Measurements from ENCODE around the gene PEX12.

PEX12 gene

DNA sequence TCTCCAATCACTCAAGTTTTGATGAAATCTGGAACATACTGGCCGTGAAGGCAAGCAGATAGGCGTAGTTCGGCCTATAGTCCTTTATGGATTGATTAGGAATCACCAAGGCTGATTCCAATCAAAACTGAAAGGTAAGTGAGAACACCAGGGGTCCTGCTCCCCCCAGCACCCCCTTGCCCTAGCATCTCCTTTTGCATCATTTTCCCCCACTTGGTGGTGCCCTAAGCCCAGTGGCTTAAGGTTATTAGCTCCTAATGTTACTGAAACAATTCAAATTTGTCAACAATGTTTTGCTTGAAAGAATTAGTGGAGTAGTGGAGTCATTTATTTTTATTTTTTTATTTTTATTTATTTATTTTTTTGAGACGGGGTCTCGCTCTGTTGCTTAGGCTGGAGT lies 22.7 kb downstream of the PEX12 start:
- Histone ChIP-seq H3K9me3 (ENCODE audit: control insufficient read depth, insufficient read depth, low read length) (no peaks in the 10 kb centered on the region), H3K27me3 (ENCODE audit: control insufficient read depth, insufficient read depth, low read length) (no peaks in the 10 kb centered on the region), H3K4me1 (ENCODE audit: control insufficient read depth, insufficient read depth, low read length) (no peaks in the 10 kb centered on the region), H3K4me3 (ENCODE audit: low read length) (no peak overlapping the region), H3K36me3 (ENCODE audit: control insufficient read depth, insufficient read depth, low read length) (no peaks in the 10 kb centered on the region), H3K27ac (ENCODE audit: low read length) (no peak overlapping the region)
- no peak for DNase-seq (ENCODE audit: low read depth, low spot score)
- no CpG with 5 or more reads among the region's 5 CpGs for WGBS (ENCODE audit: insufficient coverage, insufficient read length)

DNA sequence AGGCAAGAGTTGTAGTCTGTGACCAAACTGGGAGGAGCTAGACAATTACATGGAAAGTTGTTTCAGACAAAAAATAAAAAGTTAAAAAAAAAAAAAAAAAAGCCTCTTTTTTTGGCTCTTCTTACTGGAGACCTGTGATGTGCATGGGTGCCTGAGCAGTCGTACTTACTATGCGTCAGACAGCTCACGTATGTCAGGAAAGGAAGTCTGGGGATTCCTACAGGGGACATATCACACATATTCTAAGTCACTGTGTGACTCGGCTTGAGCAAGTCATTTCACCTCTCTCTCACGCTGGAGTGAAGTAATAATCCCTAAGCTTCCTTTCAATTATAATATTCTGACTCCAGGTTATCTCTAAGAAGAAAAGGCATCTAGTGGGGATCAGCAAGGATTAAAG lies 23.7 kb downstream of the PEX12 start:
- no CpG with 5 or more reads among the region's 5 CpGs for WGBS (ENCODE audit: insufficient coverage, insufficient read length)
- no peak overlapping the region for H3K27ac ChIP-seq (ENCODE audit: low read length)
- no peaks in the 10 kb centered on the region for H3K4me1 ChIP-seq (ENCODE audit: control insufficient read depth, insufficient read depth, low read length)
- H3K36me3 ChIP-seq (ENCODE audit: control insufficient read depth, insufficient read depth, low read length), result no peaks in the 10 kb centered on the region
- H3K4me3 ChIP-seq (ENCODE audit: low read length), result no peak overlapping the region
- H3K27me3 ChIP-seq (ENCODE audit: control insufficient read depth, insufficient read depth, low read length), result no peaks in the 10 kb centered on the region
- no peaks in the 10 kb centered on the region for H3K9me3 ChIP-seq (ENCODE audit: control insufficient read depth, insufficient read depth, low read length)
- no peak for DNase-seq (ENCODE audit: low read depth, low spot score)

DNA sequence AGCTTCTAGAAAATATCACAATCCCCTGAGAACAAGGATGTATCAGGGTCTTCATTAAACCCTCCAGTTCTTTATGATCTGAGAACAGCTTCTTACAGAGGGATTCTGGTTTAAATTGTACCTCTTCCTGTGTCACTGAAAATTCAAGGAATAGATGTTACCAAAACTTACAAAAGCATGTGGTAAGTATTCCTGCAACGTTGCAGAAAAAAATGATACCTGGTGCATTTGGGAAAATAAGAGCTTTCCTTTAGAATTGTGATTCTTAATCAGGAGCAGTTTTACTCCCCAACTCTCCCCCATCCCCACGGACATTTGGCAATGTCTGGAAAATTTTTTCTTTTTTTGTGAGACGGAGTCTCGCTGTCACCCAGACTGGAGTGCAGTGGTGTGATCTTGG lies 25.1 kb downstream of the PEX12 start:
- DNase-seq (ENCODE audit: low read depth, low spot score), result no peak
- WGBS (ENCODE audit: insufficient coverage, insufficient read length), result no CpG with 5 or more reads among the region's 4 CpGs

DNA sequence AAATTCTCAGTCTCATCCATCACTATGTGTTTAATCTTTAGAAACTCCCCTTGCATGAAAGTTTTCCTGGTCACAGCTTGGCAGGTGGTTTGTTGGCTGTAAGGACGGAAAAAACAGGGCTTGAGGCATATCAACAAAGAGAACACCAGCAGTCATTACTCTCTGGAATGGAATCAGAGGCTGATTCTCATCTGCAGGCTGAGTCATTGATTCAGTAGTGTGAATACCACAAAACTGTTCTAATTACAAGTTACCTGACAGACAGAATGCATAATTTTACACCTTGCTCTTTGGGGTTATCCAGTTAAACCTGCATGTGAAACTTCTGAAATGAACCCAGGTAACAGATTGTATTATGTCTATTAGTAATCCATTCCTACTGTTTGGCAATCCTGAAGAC lies 29.4 kb downstream of the PEX12 start:
- Histone ChIP-seq H3K4me3 (ENCODE audit: low read length) (no peak overlapping the region), H3K27ac (ENCODE audit: low read length) (no peak overlapping the region), H3K9me3 (ENCODE audit: control insufficient read depth, insufficient read depth, low read length) (no peaks in the 10 kb centered on the region), H3K4me1 (ENCODE audit: control insufficient read depth, insufficient read depth, low read length) (no peaks in the 10 kb centered on the region), H3K27me3 (ENCODE audit: control insufficient read depth, insufficient read depth, low read length) (no peaks in the 10 kb centered on the region), H3K36me3 (ENCODE audit: control insufficient read depth, insufficient read depth, low read length) (no peaks in the 10 kb centered on the region)
- no peak for DNase-seq (ENCODE audit: low read depth, low spot score)
- WGBS (ENCODE audit: insufficient coverage, insufficient read length), result no CpG with 5 or more reads among the region's 1 CpG

More for the DNA sequence above, 25.1 kb downstream of the PEX12 start:
- no peak overlapping the region for H3K27ac ChIP-seq (ENCODE audit: low read length)
- H3K27me3 ChIP-seq (ENCODE audit: control insufficient read depth, insufficient read depth, low read length), result no peaks in the 10 kb centered on the region
- H3K9me3 ChIP-seq (ENCODE audit: control insufficient read depth, insufficient read depth, low read length), result no peaks in the 10 kb centered on the region
- H3K4me3 ChIP-seq (ENCODE audit: low read length), result no peak overlapping the region
- no peaks in the 10 kb centered on the region for H3K4me1 ChIP-seq (ENCODE audit: control insufficient read depth, insufficient read depth, low read length)
- H3K36me3 ChIP-seq (ENCODE audit: control insufficient read depth, insufficient read depth, low read length), result no peaks in the 10 kb centered on the region

DNA sequence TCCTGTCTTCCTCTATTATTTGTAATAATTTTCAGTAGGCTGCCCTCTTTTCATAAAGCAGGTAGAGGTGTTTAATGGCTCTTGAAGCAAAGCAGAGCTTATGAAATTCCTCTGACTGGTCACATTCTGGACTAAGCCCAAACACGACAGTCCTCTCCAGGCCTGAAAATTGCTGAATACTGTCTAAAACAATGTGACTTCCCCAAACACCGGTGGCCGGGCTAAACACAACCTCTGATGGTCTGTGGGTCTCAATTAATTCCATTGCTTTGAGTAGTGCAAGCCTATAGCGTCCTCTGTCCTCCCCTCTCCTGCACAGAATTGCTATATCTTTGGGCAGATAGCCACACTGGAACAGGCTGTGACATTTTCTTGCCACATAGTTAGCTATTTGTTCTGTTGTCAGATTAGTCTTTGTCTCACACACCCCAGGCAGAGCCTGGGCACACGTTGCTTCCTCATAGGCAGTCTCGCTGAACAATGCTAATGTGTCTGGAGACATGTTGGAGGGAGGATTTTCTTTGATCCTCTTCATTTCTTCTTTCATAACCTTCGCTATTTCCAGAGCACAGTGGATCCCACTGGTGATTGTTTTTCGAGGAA lies 30.1 kb downstream of the PEX12 start:
- no peak for DNase-seq (ENCODE audit: low read depth, low spot score)
- WGBS (ENCODE audit: insufficient coverage, insufficient read length), result no CpG with 5 or more reads among the region's 8 CpGs

DNA sequence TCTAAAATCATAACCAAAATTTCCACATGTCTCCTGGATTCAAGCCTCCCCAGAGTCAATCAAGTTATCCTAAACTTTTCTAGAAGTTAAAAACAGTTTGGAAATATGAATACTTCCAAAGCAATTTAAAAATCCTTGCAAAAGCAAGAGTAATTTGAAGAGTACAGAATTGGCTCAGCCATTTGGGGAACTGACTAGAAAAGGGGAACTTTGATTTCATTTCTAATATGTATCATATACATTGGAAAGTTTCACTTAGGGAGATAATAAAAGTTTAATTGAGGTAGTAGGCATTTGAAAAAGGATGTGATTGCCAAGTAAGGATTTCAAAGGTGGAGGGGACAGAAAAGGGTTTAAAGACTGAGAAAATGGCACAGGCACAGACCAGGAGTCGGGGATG lies 31.9 kb downstream of the PEX12 start:
- DNase-seq (ENCODE audit: low read depth, low spot score), result no peak
- Histone ChIP-seq H3K4me1 (ENCODE audit: control insufficient read depth, insufficient read depth, low read length) (no peaks in the 10 kb centered on the region), H3K27ac (ENCODE audit: low read length) (no peak overlapping the region), H3K27me3 (ENCODE audit: control insufficient read depth, insufficient read depth, low read length) (no peaks in the 10 kb centered on the region), H3K4me3 (ENCODE audit: low read length) (no peak overlapping the region), H3K9me3 (ENCODE audit: control insufficient read depth, insufficient read depth, low read length) (no peaks in the 10 kb centered on the region), H3K36me3 (ENCODE audit: control insufficient read depth, insufficient read depth, low read length) (no peaks in the 10 kb centered on the region)
- WGBS (ENCODE audit: insufficient coverage, insufficient read length), result no CpG with 5 or more reads among the region's 1 CpG

More for the DNA sequence above, 30.1 kb downstream of the PEX12 start:
- H3K27me3 ChIP-seq (ENCODE audit: control insufficient read depth, insufficient read depth, low read length), result no peaks in the 10 kb centered on the region
- no peak overlapping the region for H3K4me3 ChIP-seq (ENCODE audit: low read length)
- H3K4me1 ChIP-seq (ENCODE audit: control insufficient read depth, insufficient read depth, low read length), result no peaks in the 10 kb centered on the region
- H3K9me3 ChIP-seq (ENCODE audit: control insufficient read depth, insufficient read depth, low read length), result no peaks in the 10 kb centered on the region
- no peaks in the 10 kb centered on the region for H3K36me3 ChIP-seq (ENCODE audit: control insufficient read depth, insufficient read depth, low read length)
- no peak overlapping the region for H3K27ac ChIP-seq (ENCODE audit: low read length)

DNA sequence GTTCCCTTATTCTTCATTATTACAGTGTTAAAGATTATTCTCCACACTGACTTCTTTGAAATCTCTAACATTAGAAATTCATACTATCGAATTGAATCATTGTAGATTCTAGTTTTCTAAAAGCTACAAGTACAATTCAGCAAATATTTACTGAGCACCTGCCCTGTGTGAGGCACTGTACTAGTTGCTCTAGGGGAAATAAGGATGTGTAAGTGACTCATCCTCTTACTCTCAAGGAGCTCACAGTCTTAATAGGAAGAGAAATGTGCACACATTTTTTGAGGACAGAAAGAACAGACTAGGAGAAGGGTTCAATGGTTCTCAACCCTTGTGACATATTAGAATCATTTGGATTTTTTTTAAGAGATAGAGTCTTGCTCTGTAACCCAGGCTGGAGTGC lies 33.2 kb downstream of the PEX12 start:
- no CpG with 5 or more reads among the region's 1 CpG for WGBS (ENCODE audit: insufficient coverage, insufficient read length)
- Histone ChIP-seq H3K4me1 (ENCODE audit: control insufficient read depth, insufficient read depth, low read length) (no peaks in the 10 kb centered on the region), H3K9me3 (ENCODE audit: control insufficient read depth, insufficient read depth, low read length) (no peaks in the 10 kb centered on the region), H3K4me3 (ENCODE audit: low read length) (no peak overlapping the region), H3K27me3 (ENCODE audit: control insufficient read depth, insufficient read depth, low read length) (no peaks in the 10 kb centered on the region), H3K27ac (ENCODE audit: low read length) (no peak overlapping the region), H3K36me3 (ENCODE audit: control insufficient read depth, insufficient read depth, low read length) (no peaks in the 10 kb centered on the region)
- DNase-seq (ENCODE audit: low read depth, low spot score), result no peak

DNA sequence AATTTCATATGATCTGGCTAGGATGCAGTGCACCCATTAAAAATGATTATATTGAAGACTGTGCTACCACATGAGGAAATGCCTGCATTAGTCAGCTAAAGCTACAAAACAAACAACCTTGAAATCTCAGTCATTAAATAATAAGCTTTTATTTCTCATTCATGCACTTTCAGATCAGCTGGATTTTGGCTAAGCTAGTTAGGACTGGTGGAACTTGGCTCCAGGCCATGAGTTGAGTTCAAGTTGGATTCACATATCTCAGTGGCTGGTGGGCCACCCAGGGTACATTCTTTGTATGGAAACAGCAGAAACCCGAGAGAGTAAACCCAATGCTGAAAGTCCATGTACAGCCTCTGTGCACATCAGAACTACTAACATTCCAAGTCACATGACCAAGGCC lies 34.5 kb downstream of the PEX12 start:
- H3K4me3 ChIP-seq (ENCODE audit: low read length), result no peak overlapping the region
- H3K27ac ChIP-seq (ENCODE audit: low read length), result no peak overlapping the region
- no peaks in the 10 kb centered on the region for H3K27me3 ChIP-seq (ENCODE audit: control insufficient read depth, insufficient read depth, low read length)
- DNase-seq (ENCODE audit: low read depth, low spot score), result no peak
- no peaks in the 10 kb centered on the region for H3K4me1 ChIP-seq (ENCODE audit: control insufficient read depth, insufficient read depth, low read length)
- H3K36me3 ChIP-seq (ENCODE audit: control insufficient read depth, insufficient read depth, low read length), result no peaks in the 10 kb centered on the region
- H3K9me3 ChIP-seq (ENCODE audit: control insufficient read depth, insufficient read depth, low read length), result no peaks in the 10 kb centered on the region
- no CpG with 5 or more reads among the region's 1 CpG for WGBS (ENCODE audit: insufficient coverage, insufficient read length)

DNA sequence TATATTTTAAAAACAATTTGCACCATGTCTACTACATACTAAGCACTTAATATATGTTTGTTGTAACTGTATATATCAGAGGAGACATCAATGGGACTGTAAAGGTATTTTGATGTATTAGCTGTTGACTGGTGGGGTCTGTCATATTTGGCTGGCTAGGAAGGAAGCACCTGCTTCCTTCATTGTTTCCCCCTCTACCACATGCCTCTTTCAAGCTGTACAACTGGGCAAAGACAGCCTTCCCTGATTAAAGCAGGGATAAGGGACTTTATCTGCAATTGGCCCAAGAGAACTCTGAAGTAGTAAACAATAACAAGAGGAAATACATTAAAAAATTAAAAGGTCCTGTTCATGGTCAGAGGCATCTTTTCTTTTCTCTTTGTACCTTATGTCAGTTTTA lies 35.4 kb downstream of the PEX12 start:
- Histone ChIP-seq H3K9me3 (ENCODE audit: control insufficient read depth, insufficient read depth, low read length) (no peaks in the 10 kb centered on the region), H3K27ac (ENCODE audit: low read length) (no peak overlapping the region), H3K4me1 (ENCODE audit: control insufficient read depth, insufficient read depth, low read length) (no peaks in the 10 kb centered on the region), H3K4me3 (ENCODE audit: low read length) (no peak overlapping the region), H3K36me3 (ENCODE audit: control insufficient read depth, insufficient read depth, low read length) (no peaks in the 10 kb centered on the region), H3K27me3 (ENCODE audit: control insufficient read depth, insufficient read depth, low read length) (no peaks in the 10 kb centered on the region)
- DNase-seq (ENCODE audit: low read depth, low spot score), result no peak

DNA sequence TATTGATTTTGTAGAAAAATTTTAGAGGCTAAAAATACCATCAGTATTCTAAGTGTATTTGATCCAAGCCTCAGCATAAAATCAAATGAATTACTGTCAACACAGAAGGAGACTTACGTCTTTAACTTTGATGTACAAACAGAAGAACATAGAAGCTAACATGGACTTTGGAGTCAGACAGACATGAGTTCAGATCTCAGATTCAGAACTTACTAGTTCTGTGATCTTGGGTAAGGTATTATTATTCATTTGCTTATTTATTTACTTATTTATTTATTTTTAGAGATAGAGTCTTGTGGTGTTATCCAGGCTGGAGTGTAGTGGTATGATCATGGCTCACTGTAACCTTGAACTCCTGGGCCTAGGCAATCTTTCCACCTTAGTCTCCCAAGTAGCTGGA lies 36.9 kb downstream of the PEX12 start:
- Histone ChIP-seq H3K4me1 (ENCODE audit: control insufficient read depth, insufficient read depth, low read length) (no peaks in the 10 kb centered on the region), H3K27ac (ENCODE audit: low read length) (no peak overlapping the region), H3K9me3 (ENCODE audit: control insufficient read depth, insufficient read depth, low read length) (no peaks in the 10 kb centered on the region), H3K27me3 (ENCODE audit: control insufficient read depth, insufficient read depth, low read length) (no peaks in the 10 kb centered on the region), H3K4me3 (ENCODE audit: low read length) (no peak overlapping the region), H3K36me3 (ENCODE audit: control insufficient read depth, insufficient read depth, low read length) (no peaks in the 10 kb centered on the region)
- no peak for DNase-seq (ENCODE audit: low read depth, low spot score)
- no CpG with 5 or more reads among the region's 1 CpG for WGBS (ENCODE audit: insufficient coverage, insufficient read length)

DNA sequence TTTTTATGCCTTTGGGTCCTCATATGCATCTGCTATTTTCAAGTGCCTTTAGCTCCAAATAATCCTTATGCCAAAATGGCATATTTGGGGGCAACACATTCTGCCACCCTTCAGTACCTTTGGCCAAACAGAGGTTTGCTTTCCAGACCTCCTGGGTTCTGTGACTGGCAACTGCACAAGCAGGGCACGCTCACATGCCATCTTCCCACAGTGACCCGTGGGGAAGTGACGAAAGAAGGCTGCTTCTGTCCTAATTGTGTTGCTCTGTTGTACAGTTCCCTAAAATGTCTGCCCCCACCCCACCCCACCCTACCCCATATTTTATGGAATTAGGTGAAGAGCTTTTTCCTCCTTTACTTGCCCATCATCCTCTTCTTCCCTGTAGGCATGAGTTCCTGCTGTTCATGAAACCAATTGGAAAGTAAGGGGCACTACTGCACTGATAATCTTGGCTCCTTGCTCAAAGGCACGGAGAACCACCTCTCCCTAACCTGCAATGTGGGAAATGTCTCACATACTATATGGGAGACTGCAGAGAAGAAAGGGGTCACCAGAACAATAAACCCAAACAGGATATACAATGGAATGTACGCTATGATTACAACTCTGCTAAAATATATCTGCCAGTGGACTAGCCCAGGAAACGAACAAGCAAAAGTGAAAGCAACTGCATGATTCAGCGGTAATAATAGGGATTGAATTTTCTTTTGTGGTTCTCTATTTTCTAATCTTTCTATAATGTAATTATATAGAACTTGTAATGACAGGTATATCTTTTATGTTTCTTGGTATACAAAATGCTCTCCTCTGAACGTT lies 37.6 kb downstream of the PEX12 start:
- DNase-seq (ENCODE audit: low read depth, low spot score), result no peak
- no peaks in the 10 kb centered on the region for H3K27me3 ChIP-seq (ENCODE audit: control insufficient read depth, insufficient read depth, low read length)
- H3K4me1 ChIP-seq (ENCODE audit: control insufficient read depth, insufficient read depth, low read length), result no peaks in the 10 kb centered on the region
- H3K36me3 ChIP-seq (ENCODE audit: control insufficient read depth, insufficient read depth, low read length), result no peaks in the 10 kb centered on the region
- WGBS (ENCODE audit: insufficient coverage, insufficient read length), result no CpG with 5 or more reads among the region's 8 CpGs
- no peak overlapping the region for H3K4me3 ChIP-seq (ENCODE audit: low read length)
- H3K27ac ChIP-seq (ENCODE audit: low read length), result no peak overlapping the region
- H3K9me3 ChIP-seq (ENCODE audit: control insufficient read depth, insufficient read depth, low read length), result no peaks in the 10 kb centered on the region

All from iPS DF 6.9 (cell line).